Stimulated activated CD4-positive, alpha-beta T cell treated with anti-CD3 and anti-CD28 coated beads, Interleukin-1b, Interleukin-23, amount 100 ng/mL, for 4 hours (primary cell): ENCODE measurements around the gene ATG14.

ENCODE experiments used
- DNase-seq, 2 donors: peaks; one replicate each; pipeline ENCODE4 v3.0.0-alpha.2; 2020; ENCODE audit warnings: low read depth in 2 of 2

Gene ATG14

DNA sequence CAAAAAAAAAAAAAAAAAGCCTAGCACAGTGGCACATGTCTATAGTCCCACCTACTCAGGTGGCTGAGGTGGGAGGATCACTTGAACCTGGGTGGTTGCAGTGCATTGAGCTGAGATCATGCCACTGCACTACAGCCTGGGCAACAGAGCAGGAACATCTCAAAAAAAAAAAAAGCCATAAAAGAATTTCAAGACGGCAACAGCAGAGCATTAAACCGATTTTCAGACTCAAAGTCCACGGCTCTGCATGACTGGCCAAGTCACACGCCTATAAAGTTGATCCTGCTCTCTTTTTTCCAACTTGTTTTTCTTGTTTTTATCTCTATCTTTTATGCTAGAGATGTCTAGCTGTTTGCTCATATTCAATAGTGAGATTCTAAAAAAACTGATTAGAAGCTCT is 95.1 kb downstream of the ATG14 start:
- DNase-seq: no peak
